B cell (primary cell): ENCODE data around the gene FOXP4. TPM values are rescaled to one million over a fixed set of nuclear protein-coding genes. Genes with fewer than 3 reads are reported as not detected.

Source experiments
- ATAC-seq: fragments of 200-7000 bp; cut with Tn5 transposase; one replicate; pipeline ENCODE4 v1.10.0; 2021; ENCODE audit warnings: low read depth, mild to moderate bottlenecking, moderate number of reproducible peaks, moderate library complexity
- CTCF ChIA-PET: fragments of 350-600 bp; sonication (Branson Sonifier 250); formaldehyde crosslinking; loops from one replicate; lab custom pipeline; 2021; ENCODE audit warnings: antibody characterized with exemption, inconsistent platforms; lab: Charles Lee
- POLR2A ChIA-PET: fragments of 350-600 bp; sonication (Branson Sonifier 250); formaldehyde crosslinking; loops from one replicate; lab custom pipeline; 2021; ENCODE audit warnings: antibody characterized with exemption; lab: Charles Lee
- DNase-seq: peaks from one replicate; pipeline ENCODE4 v3.0.0; 2013
- H2AFZ ChIP-seq: 2 replicates; pipeline ENCODE4 v1.6.1; 2012; ENCODE audit warnings: mild to moderate bottlenecking, low read depth, low read length; ENCODE audit not compliant: insufficient read depth, poor library complexity, severe bottlenecking
- H3K27ac ChIP-seq, 2 donors: 1 replicate in 1 of 2; 2 replicates in 1 of 2; pipeline ENCODE4 v1.5.1; 2012 to 2013; ENCODE audit warnings: low read length in 2 of 2, mild to moderate bottlenecking in 2 of 2, moderate library complexity in 1 of 2
- H3K27me3 ChIP-seq, 4 experiments: fragments of 200-600 bp in 1 of 4; sonication (generic) in 1 of 4; replicated peaks in 1 of 4; 1 replicate in 2 of 4; 2 replicates in 2 of 4; pipeline versions ENCODE4 v1.6.1 to v1.7.0; 2013 to 2016; ENCODE audit warnings: low read length in 3 of 4, mild to moderate bottlenecking in 2 of 4, mixed read lengths in 1 of 4, moderate library complexity in 1 of 4; ENCODE audit not compliant: insufficient read depth in 4 of 4, control insufficient read depth in 3 of 4; ENCODE audit errors: control extremely low read depth in 1 of 4
- H3K36me3 ChIP-seq, 2 experiments: replicated peaks in 1 of 2; 1 replicate in 1 of 2; 2 replicates in 1 of 2; pipeline versions ENCODE4 v1.6.1 to v1.7.1; 2013; ENCODE audit warnings: low read length in 1 of 2; ENCODE audit not compliant: insufficient read depth in 2 of 2, control insufficient read depth in 1 of 2; ENCODE audit errors: control extremely low read depth in 1 of 2, extremely low read depth in 1 of 2
- H3K4me1 ChIP-seq, 2 donors: fragments of 200-600 bp in 1 of 2; sonication (generic) in 1 of 2; 1 replicate in 1 of 2; 2 replicates in 1 of 2; pipeline versions ENCODE4 v1.5.1 to v1.6.1; 2013 to 2017; ENCODE audit warnings: low read length in 2 of 2; ENCODE audit not compliant: control insufficient read depth in 2 of 2, insufficient read depth in 2 of 2
- H3K4me2 ChIP-seq: replicated peaks from 2 replicates; pipeline ENCODE3; 2012; ENCODE audit warnings: mild to moderate bottlenecking, low read depth, low read length; ENCODE audit not compliant: poor library complexity, severe bottlenecking
- H3K4me3 ChIP-seq, 5 experiments: fragments of 200-600 bp in 1 of 5; sonication (generic) in 1 of 5; 1 replicate in 3 of 5; 2 replicates in 2 of 5; pipeline versions ENCODE4 v1.5.1 to v1.7.0; 2011 to 2016; ENCODE audit warnings: low read length in 4 of 5, mild to moderate bottlenecking in 4 of 5, low read depth in 2 of 5, control low read depth in 1 of 5, moderate library complexity in 1 of 5; ENCODE audit not compliant: insufficient read depth in 1 of 5; ENCODE audit errors: control extremely low read depth in 1 of 5, extremely low read depth in 1 of 5
- H3K79me2 ChIP-seq: fragments of 200-600 bp; sonication (generic); one replicate; pipeline ENCODE4 v1.6.0; 2016; ENCODE audit warnings: low read length; ENCODE audit not compliant: control insufficient read depth, insufficient read depth
- H3K9ac ChIP-seq: fragments of 200-600 bp; sonication (generic); 2 replicates; pipeline ENCODE4 v1.6.1; 2017; ENCODE audit warnings: mild to moderate bottlenecking, low read length, moderate library complexity
- H3K9me3 ChIP-seq, 3 donors: one replicate each; pipeline versions ENCODE4 v1.6.1 to v1.7.1; 2013; ENCODE audit warnings: low read length in 2 of 3; ENCODE audit not compliant: control insufficient read depth in 2 of 3, insufficient read depth in 1 of 3; ENCODE audit errors: control extremely low read depth in 1 of 3
- H4K20me1 ChIP-seq: 2 replicates; pipeline ENCODE4 v1.6.0; 2012; ENCODE audit warnings: mild to moderate bottlenecking, low read length; ENCODE audit not compliant: insufficient read depth, control insufficient read depth, poor library complexity, severe bottlenecking
- H3K27ac Mint-ChIP-seq: one replicate; pipeline ENCODE4 v1.8.0; 2021; ENCODE audit warnings: mixed read lengths
- H3K27me3 Mint-ChIP-seq: one replicate; pipeline ENCODE4 v1.8.0; 2021; ENCODE audit warnings: mixed read lengths
- H3K4me1 Mint-ChIP-seq: one replicate; pipeline ENCODE4 v1.8.0; 2021; ENCODE audit warnings: mixed read lengths
- H3K4me3 Mint-ChIP-seq: one replicate; pipeline ENCODE4 v1.8.0; 2021; ENCODE audit warnings: mixed read lengths
- H3K9me3 Mint-ChIP-seq: one replicate; pipeline ENCODE4 v1.8.0; 2022; ENCODE audit warnings: mixed read lengths; ENCODE audit not compliant: insufficient read depth
- CTCF ChIP-seq: fragments of 200-600 bp; IDR thresholded peaks from one replicate; pipeline ENCODE4 v1.8.0; 2022; ENCODE audit warnings: antibody characterized with exemption, mild to moderate bottlenecking
- EZH2 ChIP-seq: IDR thresholded peaks from 2 replicates; pipeline ENCODE4 v1.6.1; 2012; ENCODE audit warnings: borderline replicate concordance, low read depth, mild to moderate bottlenecking, moderate library complexity, low read length; ENCODE audit not compliant: insufficient read depth, poor library complexity, severe bottlenecking
- WGBS: methylation state at CpG from one replicate; pipeline ENCODE4 v1.1.5; 2013; ENCODE audit warnings: missing lambda C conversion rate; ENCODE audit not compliant: insufficient coverage; 5-methylcytosine and 5-hydroxymethylcytosine counted together
- intact Hi-C: fragments of 100-400 bp; cut with micrococcal nuclease; formaldehyde crosslinking; loops from one replicate; pipeline ENCODE4 v1.10.0; 2022
- polyA plus RNA-seq: library from polyadenylated mRNA; depleted of rRNA; stranded (reverse); fragments of >200 nt; gene quantifications from 2 replicates; pipeline ENCODE4 v1.2.3, GENCODE V29; 2012
- total RNA-seq, 2 donors: library from RNA; stranded (reverse); fragments of 120-200 nt in 1 of 2; gene quantifications; 1 replicate in 1 of 2; 2 replicates in 1 of 2; pipeline versions ENCODE4 v1.2.3 to v1.2.4, GENCODE V29; 2013 to 2022

FOXP4 gene
- total and polyA plus RNA-seq, 2 donors (not counting 1 experiment from before 2014, with no cell fraction given) = 17.0 to 38.7 TPM

- Histone ChIP-seq H3K27me3 (no peaks in the 10 kb centered on the region), H3K36me3 (peaks cover 0 to 26% of the 10 kb centered on the region in 2 experiments), H3K4me3 (no peak overlapping the region), H3K4me1 (peaks cover 0 to 3% of the 10 kb centered on the region in 2 donors), H3K4me2 (no peak overlapping the region), H4K20me1 (peaks cover under 1% of the 10 kb centered on the region), H3K79me2 (no peaks in the 10 kb centered on the region), H3K9me3 (no peaks in the 10 kb centered on the region), H3K27ac (no peak overlapping the region), H3K9ac (no peak overlapping the region), H2AFZ (no peak overlapping the region)
- H3K27me3 Mint-ChIP-seq = no peaks in the 10 kb centered on the region
- H3K27ac Mint-ChIP-seq = no peak overlapping the region
- ChIA-PET CTCF (interaction anchor here (0.6 to 11.9 kb wide), 7 partner anchors 11 to 222 kb away, joined by 3 to 181 read pairs (median 3); no protein-coding TSS in a partner anchor), POLR2A (interaction anchor here (0.6 kb wide), 1 partner anchor 57 kb away, joined by 6 read pairs; no protein-coding TSS in a partner anchor)
- DNase-seq = no peak
- 95% methylated on average over 35 of the region's 39 CpGs for WGBS
- ATAC-seq = no peak
- H3K4me3 Mint-ChIP-seq = no peak overlapping the region
- TF ChIP-seq EZH2 = no peak
- TF ChIP-seq CTCF = no peak
- no peaks in the 10 kb centered on the region for H3K9me3 Mint-ChIP-seq
- peaks cover 2% of the 10 kb centered on the region for H3K4me1 Mint-ChIP-seq
- intact Hi-C loops = no loop called here
Measured at GRCh38 chr6:41589636-41590622, 43.7 kb downstream of the FOXP4 start.

GRCh38 chr6:41591122-41591521 lies 44.9 kb downstream of the FOXP4 start:
- ChIA-PET POLR2A (no interaction called here), CTCF (interaction anchor here (0.8 to 11.9 kb wide), 7 partner anchors 13 to 284 kb away, joined by 3 to 181 read pairs (median 6); no protein-coding TSS in a partner anchor)
- Histone ChIP-seq H4K20me1 (no peaks in the 10 kb centered on the region), H3K4me2 (no peak overlapping the region), H3K9me3 (no peaks in the 10 kb centered on the region), H3K36me3 (peaks cover 0 to 24% of the 10 kb centered on the region in 2 experiments), H3K4me1 (peaks cover 0 to 3% of the 10 kb centered on the region in 2 donors), H3K79me2 (no peaks in the 10 kb centered on the region), H3K27ac (no peak overlapping the region), H3K9ac (no peak overlapping the region), H3K4me3 (no peak overlapping the region), H2AFZ (no peak overlapping the region), H3K27me3 (no peaks in the 10 kb centered on the region)
- DNase-seq = no peak
- Mint-ChIP-seq H3K4me3 (no peak overlapping the region), H3K27ac (no peak overlapping the region), H3K4me1 (peaks cover 2% of the 10 kb centered on the region), H3K9me3 (no peaks in the 10 kb centered on the region), H3K27me3 (no peaks in the 10 kb centered on the region)
- WGBS = 97% methylated on average over 6 of the region's 6 CpGs
- no peak for TF ChIP-seq CTCF
- no peak for TF ChIP-seq EZH2
- no peak for ATAC-seq
- intact Hi-C loops = no loop called here
